LHCN-M2 (cell line): ENCODE data around the gene GIT1. TPM values are rescaled to one million over a fixed set of nuclear protein-coding genes. Genes with fewer than 3 reads are reported as not detected.
A peak's percentile ranks its signal among the peaks of the same experiment; 100 is the strongest.

Experiments used
- DNase-seq: peaks from one replicate; pipeline ENCODE4 v3.0.0-alpha.2; 2012; ENCODE audit warnings: low read depth
- polyA plus RNA-seq: library from polyadenylated mRNA; unstranded; fragments of >200 nt; gene quantifications from one replicate; pipeline ENCODE4 v1.2.1, GENCODE V29; 2012; ENCODE audit warnings: missing spikeins
- total RNA-seq: library from RNA; depleted of rRNA; stranded (reverse); fragments of >200 nt; gene quantifications from 2 replicates; pipeline ENCODE4 v1.2.3, GENCODE V29; 2014; rRNA removed

GIT1 gene, protein sequence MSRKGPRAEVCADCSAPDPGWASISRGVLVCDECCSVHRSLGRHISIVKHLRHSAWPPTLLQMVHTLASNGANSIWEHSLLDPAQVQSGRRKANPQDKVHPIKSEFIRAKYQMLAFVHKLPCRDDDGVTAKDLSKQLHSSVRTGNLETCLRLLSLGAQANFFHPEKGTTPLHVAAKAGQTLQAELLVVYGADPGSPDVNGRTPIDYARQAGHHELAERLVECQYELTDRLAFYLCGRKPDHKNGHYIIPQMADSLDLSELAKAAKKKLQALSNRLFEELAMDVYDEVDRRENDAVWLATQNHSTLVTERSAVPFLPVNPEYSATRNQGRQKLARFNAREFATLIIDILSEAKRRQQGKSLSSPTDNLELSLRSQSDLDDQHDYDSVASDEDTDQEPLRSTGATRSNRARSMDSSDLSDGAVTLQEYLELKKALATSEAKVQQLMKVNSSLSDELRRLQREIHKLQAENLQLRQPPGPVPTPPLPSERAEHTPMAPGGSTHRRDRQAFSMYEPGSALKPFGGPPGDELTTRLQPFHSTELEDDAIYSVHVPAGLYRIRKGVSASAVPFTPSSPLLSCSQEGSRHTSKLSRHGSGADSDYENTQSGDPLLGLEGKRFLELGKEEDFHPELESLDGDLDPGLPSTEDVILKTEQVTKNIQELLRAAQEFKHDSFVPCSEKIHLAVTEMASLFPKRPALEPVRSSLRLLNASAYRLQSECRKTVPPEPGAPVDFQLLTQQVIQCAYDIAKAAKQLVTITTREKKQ
- 32.5 and 36.0 TPM in 2 replicates for total RNA-seq
- 25.1 TPM for polyA plus RNA-seq

- peak; percentile 84 for DNase-seq
Observed at GRCh38 chr17:29589524-29590410, at the start of gene GIT1. Gene GIT1 (minus strand): TSS chr17:29589648. CDS start chr17:29589378, 270 bp downstream.

- no peak for DNase-seq
Observed at GRCh38 chr17:29633886-29634285, 44.4 kb upstream of the GIT1 start.

- DNase-seq, result no peak
Observed at GRCh38 chr17:29630630-29631193, 41.3 kb upstream of the GIT1 start.

DNA sequence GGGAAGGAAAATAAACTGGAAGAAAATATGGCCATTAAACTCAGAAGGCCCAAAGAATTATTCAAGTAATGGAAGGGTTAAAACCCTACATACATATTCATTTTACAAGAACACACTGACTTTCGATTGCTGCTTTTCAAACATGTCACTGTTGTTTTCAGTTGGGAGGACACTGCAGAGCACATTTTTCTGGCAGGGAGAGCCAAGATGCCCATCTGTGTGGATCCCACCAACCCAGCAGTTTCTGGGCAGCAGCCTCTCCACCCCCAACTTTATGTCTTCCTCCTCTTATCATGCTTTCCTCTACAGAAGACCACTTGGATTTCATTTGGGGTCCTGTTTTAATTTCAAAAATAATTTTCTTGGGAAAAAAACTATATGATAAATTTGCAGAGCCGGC is 40.4 kb upstream of the GIT1 start:
- no peak for DNase-seq

DNA sequence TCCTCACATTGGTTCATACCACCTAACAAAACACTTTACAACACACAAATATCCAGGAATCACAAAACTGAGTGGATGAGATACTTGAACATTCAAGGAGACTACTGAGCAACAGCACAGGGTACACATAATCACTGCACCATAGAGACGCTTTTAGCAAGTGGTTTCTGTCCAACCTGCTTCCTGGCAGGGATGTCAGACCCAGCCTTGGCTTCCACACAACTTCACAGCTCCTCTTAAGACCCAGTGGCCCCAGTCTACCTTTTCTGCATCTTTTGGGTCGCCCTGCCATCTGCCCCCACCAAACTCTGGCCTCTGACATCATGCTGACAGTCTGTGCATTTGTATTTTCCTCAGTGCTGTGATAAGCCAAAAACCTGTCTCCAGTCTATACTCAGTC is 39.2 kb upstream of the GIT1 start:
- DNase-seq, result no peak

DNA sequence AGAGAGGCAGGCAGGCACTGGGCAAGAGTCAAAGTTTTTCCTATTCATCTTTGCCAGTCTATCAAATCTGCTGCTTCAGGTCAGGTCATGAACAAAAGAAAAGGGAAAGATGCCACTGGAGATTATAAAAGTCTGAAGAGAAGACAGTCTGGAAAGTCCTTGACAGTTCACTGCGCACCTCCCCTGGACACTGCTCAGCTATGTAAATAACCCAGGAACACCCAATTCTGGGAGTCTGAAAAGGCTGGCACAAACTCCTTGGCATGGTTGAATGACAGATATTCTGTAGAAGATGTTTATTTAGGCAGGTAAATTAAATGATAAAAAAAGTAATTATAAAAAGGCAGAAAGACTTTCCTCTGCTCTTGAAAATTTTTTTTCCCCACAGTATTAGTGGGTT is 38.5 kb upstream of the GIT1 start:
- DNase-seq, result no peak

- DNase-seq, result peak; percentile 41
Observed at GRCh38 chr17:29625037-29625750, 35.7 kb upstream of the GIT1 start.

- DNase-seq, result no peak
Observed at GRCh38 chr17:29624586-29624985, 35.1 kb upstream of the GIT1 start.

- no peak for DNase-seq
Observed at GRCh38 chr17:29623283-29623647, 33.8 kb upstream of the GIT1 start.

DNA sequence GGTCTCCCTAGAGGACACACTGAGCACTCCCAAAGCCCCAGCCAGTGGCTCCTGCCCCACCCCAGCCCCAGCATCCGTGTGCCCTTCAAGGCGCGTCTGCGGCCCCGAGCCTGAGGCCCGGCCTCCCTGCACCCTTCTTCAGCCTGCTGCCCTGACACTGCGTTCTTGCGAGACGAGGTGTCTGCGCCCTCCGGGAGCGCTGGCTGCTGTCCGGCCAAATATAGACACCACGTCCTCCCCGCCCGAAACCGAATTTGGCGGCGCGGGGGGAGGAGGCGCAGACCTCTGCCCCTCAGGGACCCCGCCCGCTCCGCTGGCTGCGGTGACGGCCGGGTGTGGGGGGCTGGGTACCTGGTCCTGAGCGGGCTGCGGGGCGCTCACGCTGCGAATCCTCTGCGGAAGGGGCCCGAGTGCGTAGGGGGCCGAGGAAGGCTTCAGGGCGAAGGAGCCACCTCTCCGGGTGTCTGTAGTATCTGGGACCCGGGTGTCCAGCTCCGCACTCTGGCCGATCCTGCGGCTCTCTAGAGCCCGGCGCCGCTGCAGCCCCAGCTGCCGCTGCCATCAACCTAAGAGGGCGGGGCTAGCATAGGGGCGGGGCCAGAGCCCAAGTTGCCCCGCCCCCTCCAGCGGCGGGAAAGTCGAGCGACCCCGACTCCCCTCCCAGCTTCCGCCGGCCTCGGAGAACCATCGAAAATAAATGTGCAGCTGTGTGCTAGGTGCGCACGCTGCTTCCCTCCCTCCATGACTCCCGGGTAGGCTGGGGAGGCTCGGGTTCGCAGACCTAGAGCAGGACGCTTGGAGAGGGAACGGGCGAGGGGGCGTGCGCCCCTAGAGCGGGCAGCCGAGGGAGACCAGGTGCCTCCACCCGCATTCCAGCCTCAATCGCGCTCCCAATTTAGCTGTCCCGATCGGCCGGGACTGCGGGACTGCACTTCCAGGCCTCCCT is 33.2 kb upstream of the GIT1 start, which contains the start of gene CORO6:
CORO6 (minus strand) TSS at position 576 of the 946 bp plus-strand sequence. CDS start 1,491 bp downstream, outside the sequence.
- peak; percentile 62 for DNase-seq

GRCh38 chr17:29621751-29622194 is 32.3 kb upstream of the GIT1 start:
- DNase-seq, result peak; percentile 76

- DNase-seq, result no peak
Observed at GRCh38 chr17:29620779-29621500, 31.5 kb upstream of the GIT1 start.

- DNase-seq, result peak; percentile 53
Observed at GRCh38 chr17:29620271-29620670, 30.8 kb upstream of the GIT1 start.

- DNase-seq, result peak; percentile 80
Observed at GRCh38 chr17:29619251-29619650, 29.8 kb upstream of the GIT1 start.

- DNase-seq, result no peak
Observed at GRCh38 chr17:29618272-29619065, 29.0 kb upstream of the GIT1 start.

DNA sequence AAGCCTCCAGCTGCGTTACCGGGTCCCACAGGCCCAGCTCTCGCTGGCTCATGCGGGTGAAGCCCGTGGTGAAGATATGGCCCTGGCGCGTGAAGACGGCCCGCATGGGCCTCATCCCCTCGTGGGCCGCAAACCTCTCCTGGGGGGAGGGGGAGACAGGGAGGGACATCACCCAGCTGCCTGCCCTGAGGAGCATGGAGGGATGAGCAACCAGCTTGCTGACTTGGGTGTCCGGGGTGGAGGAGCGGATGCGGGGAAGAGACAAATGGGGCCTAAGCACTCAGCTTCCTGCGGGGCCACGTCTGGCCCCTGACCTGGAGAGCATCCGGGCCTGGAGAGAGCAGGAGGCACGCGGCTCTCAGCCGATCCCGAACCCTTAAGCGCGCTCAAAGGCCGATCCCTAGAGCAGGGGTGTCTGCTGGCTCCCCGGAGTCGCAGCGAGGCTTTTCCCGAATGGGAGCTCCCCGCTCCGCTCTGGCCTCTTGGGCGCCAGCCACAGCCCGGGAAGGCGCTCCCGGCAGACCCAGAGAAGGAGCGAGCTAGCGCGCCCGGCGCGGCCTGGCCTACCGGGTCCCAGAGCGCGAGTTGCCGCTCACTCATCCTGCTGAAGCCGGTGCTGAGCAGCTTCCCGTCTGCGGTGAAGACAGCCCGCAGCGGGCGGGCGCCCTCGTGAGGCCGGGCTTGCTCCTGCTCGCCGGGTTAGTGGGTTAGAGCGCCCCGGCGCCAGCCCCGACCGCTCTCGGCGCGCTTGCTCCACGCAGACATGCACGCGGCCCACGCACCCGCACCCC is 28.2 kb upstream of the GIT1 start:
- no peak for DNase-seq

DNA sequence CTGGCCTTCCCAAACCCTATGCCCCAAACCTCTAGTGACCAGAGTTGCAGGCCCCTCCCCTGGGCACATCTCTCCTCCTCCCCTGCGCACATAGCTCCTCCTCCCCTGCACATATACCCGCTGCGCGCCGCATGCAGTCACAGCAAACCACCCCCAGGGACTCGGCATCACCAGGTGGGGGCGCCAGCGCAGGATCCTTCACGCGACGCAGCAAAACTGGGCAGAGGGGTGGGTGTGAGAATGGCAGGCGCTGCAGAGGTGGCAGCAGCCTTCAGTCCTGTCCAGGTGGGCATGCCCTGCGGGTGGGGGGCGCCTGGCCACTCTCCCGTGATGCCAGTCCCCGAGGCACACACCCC is 27.7 kb upstream of the GIT1 start:
- no peak for DNase-seq
